Fibroblast of lung (primary cell): Measurements from ENCODE around the gene LRRC10B.

Experiments
- EZH2 ChIP-seq: IDR thresholded peaks from 2 replicates; pipeline ENCODE4 v1.5.1; 2012; ENCODE audit warnings: low read length, control low read depth, mild to moderate bottlenecking; ENCODE audit errors: missing control alignments
- TF ChIP-seq, protein P1 (sequence below), 2 donors: IDR thresholded peaks in 1 of 2; conservative IDR thresholded peaks in 1 of 2; 1 replicate in 1 of 2; 2 replicates in 1 of 2; pipeline ENCODE4 v1.5.1; 2011 to 2012; ENCODE audit warnings: low read length in 2 of 2, control low read depth in 1 of 2, inconsistent platforms in 1 of 2, low read depth in 1 of 2, mild to moderate bottlenecking in 1 of 2

DNA sequence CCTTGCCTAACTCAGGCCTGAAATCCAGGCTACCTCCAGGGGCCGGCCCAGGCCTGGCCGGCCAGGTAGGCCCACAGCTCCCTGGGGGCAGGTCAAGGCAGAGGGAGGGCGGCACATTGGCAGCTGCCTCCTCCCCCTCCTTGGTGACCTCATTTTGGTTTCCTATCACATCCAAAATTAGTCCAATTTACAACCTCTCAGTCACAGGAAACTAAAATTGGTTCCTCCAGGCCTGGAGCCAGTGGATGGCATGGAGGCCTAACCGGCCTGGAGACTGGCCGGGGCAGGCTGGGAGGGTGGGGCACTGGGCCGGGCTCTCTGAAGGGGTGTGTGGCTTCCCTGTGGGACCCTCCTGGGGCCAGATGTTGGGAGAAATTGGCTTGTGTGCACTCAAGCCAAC lies 35.9 kb downstream of the LRRC10B start:
- TF ChIP-seq, protein P1, sequence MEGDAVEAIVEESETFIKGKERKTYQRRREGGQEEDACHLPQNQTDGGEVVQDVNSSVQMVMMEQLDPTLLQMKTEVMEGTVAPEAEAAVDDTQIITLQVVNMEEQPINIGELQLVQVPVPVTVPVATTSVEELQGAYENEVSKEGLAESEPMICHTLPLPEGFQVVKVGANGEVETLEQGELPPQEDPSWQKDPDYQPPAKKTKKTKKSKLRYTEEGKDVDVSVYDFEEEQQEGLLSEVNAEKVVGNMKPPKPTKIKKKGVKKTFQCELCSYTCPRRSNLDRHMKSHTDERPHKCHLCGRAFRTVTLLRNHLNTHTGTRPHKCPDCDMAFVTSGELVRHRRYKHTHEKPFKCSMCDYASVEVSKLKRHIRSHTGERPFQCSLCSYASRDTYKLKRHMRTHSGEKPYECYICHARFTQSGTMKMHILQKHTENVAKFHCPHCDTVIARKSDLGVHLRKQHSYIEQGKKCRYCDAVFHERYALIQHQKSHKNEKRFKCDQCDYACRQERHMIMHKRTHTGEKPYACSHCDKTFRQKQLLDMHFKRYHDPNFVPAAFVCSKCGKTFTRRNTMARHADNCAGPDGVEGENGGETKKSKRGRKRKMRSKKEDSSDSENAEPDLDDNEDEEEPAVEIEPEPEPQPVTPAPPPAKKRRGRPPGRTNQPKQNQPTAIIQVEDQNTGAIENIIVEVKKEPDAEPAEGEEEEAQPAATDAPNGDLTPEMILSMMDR (conservative IDR thresholded peaks at IDR 0.05 in 1 of 2, IDR thresholded peaks at IDR 0.05 in 1 of 2; ENCODE audit: low read depth in 1 of 2, low read length in 2 of 2): no peak
- no peak for TF ChIP-seq EZH2
